AG20443 (cell line): ENCODE data around the gene PI4KA.
A peak's percentile ranks its signal among the peaks of the same experiment; 100 is the strongest.

ENCODE experiments used
- DNase-seq: peaks from one replicate; pipeline ENCODE4 v3.0.0; 2012; ENCODE audit warnings: low spot score, mixed read lengths

PI4KA gene

GRCh38 chr22:20792966-20793728 lies 65.5 kb downstream of the PI4KA start:
- peak; percentile 29 for DNase-seq

- no peak for DNase-seq
These were observed 66.2 kb downstream of the PI4KA start for GRCh38 chr22:20792221-20792965.

GRCh38 chr22:20788627-20789344 lies 69.8 kb downstream of the PI4KA start:
- DNase-seq: no peak

GRCh38 chr22:20787746-20788626 lies 70.6 kb downstream of the PI4KA start:
- no peak for DNase-seq

GRCh38 chr22:20787223-20787622 lies 71.4 kb downstream of the PI4KA start:
- no peak for DNase-seq

GRCh38 chr22:20786536-20786979 lies 72.1 kb downstream of the PI4KA start:
- DNase-seq: no peak

- no peak for DNase-seq
These were observed 72.6 kb downstream of the PI4KA start for GRCh38 chr22:20786048-20786447.

GRCh38 chr22:20785415-20785814 lies 73.2 kb downstream of the PI4KA start:
- no peak for DNase-seq

- peak; percentile 71 for DNase-seq
These were observed 74.5 kb downstream of the PI4KA start for GRCh38 chr22:20783844-20784723.

- no peak for DNase-seq
These were observed 75.3 kb downstream of the PI4KA start for GRCh38 chr22:20783300-20783673.

GRCh38 chr22:20782596-20783299 lies 75.9 kb downstream of the PI4KA start:
- no peak for DNase-seq

- DNase-seq: no peak
These were observed 76.5 kb downstream of the PI4KA start for GRCh38 chr22:20782083-20782482.

- no peak for DNase-seq
These were observed 77.2 kb downstream of the PI4KA start for GRCh38 chr22:20781272-20781990.

- no peak for DNase-seq
These were observed 78.8 kb downstream of the PI4KA start for GRCh38 chr22:20779818-20780158.

GRCh38 chr22:20779014-20779817 lies 79.4 kb downstream of the PI4KA start:
- DNase-seq: no peak

- DNase-seq: peak; percentile 82
These were observed 81.0 kb downstream of the PI4KA start for GRCh38 chr22:20777420-20778177.

- no peak for DNase-seq
These were observed 81.8 kb downstream of the PI4KA start for GRCh38 chr22:20776624-20777405.
